ENCODE results near the gene GULP1.

The GULP1 gene

GRCh38 chr2:188415754-188416083 is 124.0 kb downstream of the GULP1 start:
- Mint-ChIP-seq H3K27ac (no peak overlapping the region), H3K27me3 (ENCODE audit: low read depth) (no peaks in the 10 kb centered on the region), H3K9me3 (no peaks in the 10 kb centered on the region), H3K4me3 (no peak overlapping the region), H3K4me1 (ENCODE audit: low read depth) (no peaks in the 10 kb centered on the region), H3K36me3 (ENCODE audit: low read depth) (no peaks in the 10 kb centered on the region)
- DNase-seq (ENCODE audit: low spot score): no peak

DNA sequence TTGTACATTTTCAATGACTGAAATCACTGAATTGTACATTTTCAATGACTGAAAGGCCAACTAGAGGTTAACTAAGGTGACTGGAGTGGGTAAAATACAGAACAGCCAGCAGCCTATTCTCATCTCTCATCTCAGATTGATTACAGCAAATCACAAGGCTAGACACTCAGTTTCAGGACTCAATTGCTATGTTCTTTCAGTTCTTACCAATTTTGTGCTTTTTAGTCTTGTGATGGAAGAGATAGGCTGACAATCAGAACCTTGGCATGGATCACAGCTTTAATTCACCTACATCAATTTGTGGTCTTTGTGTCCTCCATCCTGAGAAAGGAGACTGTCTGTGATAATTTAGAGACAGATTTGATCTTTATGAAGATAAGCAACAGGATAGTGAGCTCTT is 124.7 kb downstream of the GULP1 start:
- Mint-ChIP-seq H3K4me1 (ENCODE audit: low read depth) (no peaks in the 10 kb centered on the region), H3K4me3 (no peak overlapping the region), H3K9me3 (no peaks in the 10 kb centered on the region), H3K27ac (no peak overlapping the region), H3K27me3 (ENCODE audit: low read depth) (no peaks in the 10 kb centered on the region), H3K36me3 (ENCODE audit: low read depth) (no peaks in the 10 kb centered on the region)
- no peak for DNase-seq (ENCODE audit: low spot score)

DNA sequence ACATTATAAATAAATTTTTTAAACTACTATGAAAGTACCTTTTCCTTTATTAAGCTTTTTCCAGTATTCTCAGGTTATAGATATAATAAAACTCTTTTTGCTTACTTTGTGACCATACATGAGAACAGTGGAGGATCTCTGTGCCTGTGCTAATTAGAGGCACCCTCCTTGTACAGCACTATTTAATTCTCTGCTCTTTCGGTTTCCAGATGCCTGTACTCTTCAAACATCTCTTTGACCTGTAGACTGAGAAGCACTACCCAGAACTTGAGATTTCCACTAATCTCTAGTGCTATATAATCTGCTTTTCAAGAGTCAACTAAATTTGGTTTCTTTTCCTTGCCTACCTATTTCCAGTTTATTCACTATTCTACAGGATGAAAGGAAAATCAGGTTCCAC is 131.1 kb downstream of the GULP1 start:
- Mint-ChIP-seq H3K36me3 (ENCODE audit: low read depth) (no peaks in the 10 kb centered on the region), H3K4me1 (ENCODE audit: low read depth) (no peaks in the 10 kb centered on the region), H3K9me3 (no peaks in the 10 kb centered on the region), H3K4me3 (no peak overlapping the region), H3K27ac (no peak overlapping the region), H3K27me3 (ENCODE audit: low read depth) (no peaks in the 10 kb centered on the region)
- DNase-seq (ENCODE audit: low spot score): no peak

DNA sequence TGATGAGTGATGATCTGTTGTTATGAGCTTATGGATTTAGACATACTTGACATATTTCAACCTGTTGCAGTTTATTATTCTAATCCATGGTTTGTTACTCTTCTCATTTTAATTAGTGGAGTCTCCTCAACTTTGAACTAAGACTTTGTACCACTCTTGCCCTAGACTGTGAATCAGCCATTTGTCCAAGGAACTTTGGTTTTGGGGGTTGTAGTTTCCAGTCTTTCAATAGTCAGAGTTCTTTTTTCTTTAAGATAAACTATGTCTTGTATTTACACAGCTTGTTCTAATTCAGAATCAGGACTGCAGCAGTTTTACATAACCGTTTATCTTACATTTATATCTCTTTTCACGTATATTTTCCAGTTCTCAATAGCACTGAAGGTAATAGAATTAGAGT is 133.6 kb downstream of the GULP1 start:
- Mint-ChIP-seq H3K36me3 (ENCODE audit: low read depth) (no peaks in the 10 kb centered on the region), H3K9me3 (no peaks in the 10 kb centered on the region), H3K4me1 (ENCODE audit: low read depth) (no peaks in the 10 kb centered on the region), H3K27ac (no peak overlapping the region), H3K4me3 (no peak overlapping the region), H3K27me3 (ENCODE audit: low read depth) (no peaks in the 10 kb centered on the region)
- no peak for DNase-seq (ENCODE audit: low spot score)

GRCh38 chr2:188426121-188426520 is 134.4 kb downstream of the GULP1 start:
- H3K36me3 Mint-ChIP-seq (ENCODE audit: low read depth): no peaks in the 10 kb centered on the region
- H3K4me1 Mint-ChIP-seq (ENCODE audit: low read depth): no peaks in the 10 kb centered on the region
- no peak overlapping the region for H3K27ac Mint-ChIP-seq
- no peak overlapping the region for H3K4me3 Mint-ChIP-seq
- H3K9me3 Mint-ChIP-seq: no peaks in the 10 kb centered on the region
- no peak for DNase-seq (ENCODE audit: low spot score)
- H3K27me3 Mint-ChIP-seq (ENCODE audit: low read depth): no peaks in the 10 kb centered on the region

DNA sequence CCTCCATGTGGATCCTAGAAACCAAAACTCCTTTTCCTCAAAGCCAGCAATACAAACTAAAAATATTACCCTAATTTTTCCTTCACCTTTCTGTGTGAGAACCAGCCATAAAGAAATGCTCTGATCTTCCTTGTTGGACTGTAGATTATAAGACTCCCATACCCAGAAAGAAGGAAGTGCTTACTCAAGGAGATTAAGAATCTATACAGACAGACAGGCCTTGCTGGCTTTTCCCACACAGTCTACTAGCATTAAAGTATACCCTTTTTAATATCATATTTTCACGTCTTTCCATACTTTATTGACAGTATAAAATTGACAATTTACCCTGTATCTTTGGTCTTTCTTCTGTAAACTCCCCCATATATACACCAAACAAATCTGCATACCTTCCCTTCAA is 139.0 kb downstream of the GULP1 start:
- DNase-seq (ENCODE audit: low spot score): no peak
- Mint-ChIP-seq H3K4me1 (ENCODE audit: low read depth) (no peaks in the 10 kb centered on the region), H3K4me3 (no peak overlapping the region), H3K36me3 (ENCODE audit: low read depth) (no peaks in the 10 kb centered on the region), H3K27me3 (ENCODE audit: low read depth) (no peaks in the 10 kb centered on the region), H3K27ac (no peak overlapping the region), H3K9me3 (no peaks in the 10 kb centered on the region)

GRCh38 chr2:188434018-188434417 is 142.3 kb downstream of the GULP1 start:
- DNase-seq (ENCODE audit: low spot score): no peak
- Mint-ChIP-seq H3K27ac (no peak overlapping the region), H3K27me3 (ENCODE audit: low read depth) (no peaks in the 10 kb centered on the region), H3K36me3 (ENCODE audit: low read depth) (no peaks in the 10 kb centered on the region), H3K9me3 (no peaks in the 10 kb centered on the region), H3K4me1 (ENCODE audit: low read depth) (no peaks in the 10 kb centered on the region), H3K4me3 (no peak overlapping the region)

GRCh38 chr2:188435115-188435514 is 143.4 kb downstream of the GULP1 start:
- no peaks in the 10 kb centered on the region for H3K4me1 Mint-ChIP-seq (ENCODE audit: low read depth)
- H3K9me3 Mint-ChIP-seq: no peaks in the 10 kb centered on the region
- H3K4me3 Mint-ChIP-seq: no peak overlapping the region
- no peaks in the 10 kb centered on the region for H3K27me3 Mint-ChIP-seq (ENCODE audit: low read depth)
- H3K36me3 Mint-ChIP-seq (ENCODE audit: low read depth): no peaks in the 10 kb centered on the region
- no peak overlapping the region for H3K27ac Mint-ChIP-seq
- DNase-seq (ENCODE audit: low spot score): no peak

DNA sequence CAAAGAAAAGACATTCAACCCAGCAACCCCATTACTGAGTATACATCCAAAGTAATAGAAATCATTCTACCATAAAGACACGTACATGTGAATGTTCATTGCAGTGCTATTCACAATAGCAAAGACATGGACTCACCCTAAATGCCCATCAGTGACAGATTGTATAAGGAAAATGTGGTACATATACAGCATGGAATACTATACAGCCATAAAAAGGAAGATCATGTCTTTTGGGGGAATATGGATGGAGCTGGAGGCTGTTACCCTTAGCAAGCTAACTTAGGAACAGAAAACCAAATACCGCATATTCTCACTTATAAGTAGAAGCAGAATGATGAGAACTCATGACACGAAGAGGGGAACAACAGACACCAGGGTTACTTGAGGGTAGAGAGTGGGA is 145.9 kb downstream of the GULP1 start:
- no peaks in the 10 kb centered on the region for H3K27me3 Mint-ChIP-seq (ENCODE audit: low read depth)
- no peaks in the 10 kb centered on the region for H3K4me1 Mint-ChIP-seq (ENCODE audit: low read depth)
- no peak for DNase-seq (ENCODE audit: low spot score)
- H3K4me3 Mint-ChIP-seq: no peak overlapping the region
- no peak overlapping the region for H3K27ac Mint-ChIP-seq
- no peaks in the 10 kb centered on the region for H3K36me3 Mint-ChIP-seq (ENCODE audit: low read depth)
- H3K9me3 Mint-ChIP-seq: no peaks in the 10 kb centered on the region

DNA sequence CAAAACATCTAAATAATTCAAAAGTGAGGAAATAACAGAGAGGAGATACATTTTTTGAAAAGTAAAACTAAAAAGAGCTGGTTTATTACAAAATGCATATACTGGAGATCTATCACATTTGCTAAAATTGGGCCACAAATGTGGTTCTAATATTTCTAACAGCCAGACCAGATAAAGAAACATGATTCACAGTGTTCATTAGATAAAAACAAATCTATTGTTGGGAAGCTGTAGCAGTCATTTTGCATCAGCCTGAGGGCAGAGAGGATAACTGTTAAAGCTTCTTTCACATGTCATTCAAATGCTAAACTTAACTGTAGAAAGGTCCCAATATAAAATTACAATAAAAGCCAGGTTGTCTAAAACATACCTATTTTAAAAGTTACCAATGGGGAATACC is 148.3 kb downstream of the GULP1 start:
- Mint-ChIP-seq H3K27me3 (ENCODE audit: low read depth) (no peaks in the 10 kb centered on the region), H3K27ac (no peak overlapping the region), H3K9me3 (no peaks in the 10 kb centered on the region), H3K4me3 (no peak overlapping the region), H3K4me1 (ENCODE audit: low read depth) (no peaks in the 10 kb centered on the region), H3K36me3 (ENCODE audit: low read depth) (no peaks in the 10 kb centered on the region)
- no peak for DNase-seq (ENCODE audit: low spot score)

DNA sequence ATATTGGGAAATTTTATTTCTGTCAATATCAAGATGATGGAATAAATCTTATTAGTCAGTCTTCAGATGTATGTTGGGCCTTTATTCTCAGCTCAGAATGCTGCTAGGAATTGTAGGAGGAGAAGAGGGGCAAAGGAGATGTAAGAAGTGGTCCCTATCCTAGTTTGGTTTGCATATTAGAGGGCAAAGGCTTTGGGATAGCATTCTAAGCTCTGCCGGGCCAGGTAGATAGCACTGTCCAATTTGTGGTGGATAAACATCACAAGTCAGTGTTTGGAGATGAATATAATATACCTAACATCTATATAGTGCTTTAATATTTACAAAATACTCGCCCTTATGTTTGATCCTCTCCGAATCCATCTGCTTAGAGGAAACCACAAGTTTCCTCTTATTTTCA is 149.2 kb downstream of the GULP1 start:
- Mint-ChIP-seq H3K36me3 (ENCODE audit: low read depth) (no peaks in the 10 kb centered on the region), H3K27me3 (ENCODE audit: low read depth) (no peaks in the 10 kb centered on the region), H3K4me3 (no peak overlapping the region), H3K9me3 (no peaks in the 10 kb centered on the region), H3K27ac (no peak overlapping the region), H3K4me1 (ENCODE audit: low read depth) (no peaks in the 10 kb centered on the region)
- no peak for DNase-seq (ENCODE audit: low spot score)

GRCh38 chr2:188441288-188441947 is 149.7 kb downstream of the GULP1 start:
- H3K9me3 Mint-ChIP-seq: no peaks in the 10 kb centered on the region
- H3K36me3 Mint-ChIP-seq (ENCODE audit: low read depth): no peaks in the 10 kb centered on the region
- H3K27me3 Mint-ChIP-seq (ENCODE audit: low read depth): no peaks in the 10 kb centered on the region
- H3K4me1 Mint-ChIP-seq (ENCODE audit: low read depth): no peaks in the 10 kb centered on the region
- no peak overlapping the region for H3K27ac Mint-ChIP-seq
- DNase-seq (ENCODE audit: low spot score): no peak
- no peak overlapping the region for H3K4me3 Mint-ChIP-seq

DNA sequence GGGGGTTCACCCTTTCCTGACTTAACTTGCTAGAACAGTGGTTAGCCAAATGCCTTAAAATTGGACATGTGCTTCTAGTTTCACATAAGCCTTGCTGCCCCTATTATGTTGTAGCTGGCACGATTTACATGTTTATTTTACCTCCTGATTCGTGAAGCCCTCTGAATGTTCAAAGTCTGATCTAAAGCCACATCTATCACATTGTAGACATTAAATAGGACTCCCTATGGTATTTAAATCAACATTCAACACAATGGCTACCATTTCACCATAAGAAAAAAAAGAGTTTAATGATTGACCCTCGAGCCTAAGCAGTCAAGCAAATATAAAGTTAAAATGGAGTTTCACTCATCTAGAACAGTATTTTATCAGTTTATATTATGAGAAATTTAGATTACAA is 151.5 kb downstream of the GULP1 start:
- no peaks in the 10 kb centered on the region for H3K9me3 Mint-ChIP-seq
- no peak for DNase-seq (ENCODE audit: low spot score)
- no peaks in the 10 kb centered on the region for H3K27me3 Mint-ChIP-seq (ENCODE audit: low read depth)
- H3K36me3 Mint-ChIP-seq (ENCODE audit: low read depth): no peaks in the 10 kb centered on the region
- no peak overlapping the region for H3K4me3 Mint-ChIP-seq
- no peak overlapping the region for H3K27ac Mint-ChIP-seq
- no peaks in the 10 kb centered on the region for H3K4me1 Mint-ChIP-seq (ENCODE audit: low read depth)

DNA sequence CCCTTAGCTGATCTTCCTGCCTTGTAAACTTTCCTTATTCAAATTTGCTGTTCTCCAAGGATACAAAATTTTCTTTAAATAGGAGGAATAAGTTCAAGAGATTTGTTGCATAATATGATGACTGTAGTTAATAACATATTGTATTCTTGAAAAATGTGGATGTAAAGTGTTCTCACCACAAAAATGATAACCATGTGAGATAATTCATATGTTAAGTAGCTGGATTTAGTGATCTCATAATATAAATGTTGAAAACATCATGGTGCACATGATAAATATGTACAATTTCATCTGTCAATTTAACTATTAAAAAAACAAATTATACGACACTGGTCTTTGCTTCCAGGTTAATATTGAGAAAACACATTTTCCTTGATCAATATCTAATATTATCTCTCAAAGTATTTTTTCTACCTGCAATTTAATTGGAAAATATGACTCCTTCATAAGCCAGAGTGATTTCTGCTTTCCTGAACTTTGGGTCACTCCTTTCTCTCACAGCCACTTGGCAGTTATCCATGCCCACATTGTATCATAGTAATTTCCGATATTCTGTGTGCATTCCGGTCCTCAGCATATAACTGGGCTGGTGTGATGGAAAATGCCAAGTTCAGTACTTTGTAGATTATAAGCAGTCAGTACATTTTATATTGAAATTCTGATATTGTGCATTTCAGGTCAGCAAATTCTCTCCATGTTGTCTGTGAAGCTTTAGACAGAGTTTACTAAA is 152.6 kb downstream of the GULP1 start:
- Mint-ChIP-seq H3K4me3 (no peak overlapping the region), H3K27me3 (ENCODE audit: low read depth) (no peaks in the 10 kb centered on the region), H3K9me3 (no peaks in the 10 kb centered on the region), H3K4me1 (ENCODE audit: low read depth) (no peaks in the 10 kb centered on the region), H3K27ac (no peak overlapping the region), H3K36me3 (ENCODE audit: low read depth) (no peaks in the 10 kb centered on the region)
- no peak for DNase-seq (ENCODE audit: low spot score)

GRCh38 chr2:188449561-188449960 is 157.9 kb downstream of the GULP1 start:
- no peak for DNase-seq (ENCODE audit: low spot score)
- Mint-ChIP-seq H3K27ac (no peak overlapping the region), H3K4me1 (ENCODE audit: low read depth) (no peaks in the 10 kb centered on the region), H3K9me3 (no peaks in the 10 kb centered on the region), H3K36me3 (ENCODE audit: low read depth) (no peaks in the 10 kb centered on the region), H3K27me3 (ENCODE audit: low read depth) (no peaks in the 10 kb centered on the region), H3K4me3 (no peak overlapping the region)
